HG03108 (cell line): ENCODE results near the gene TACO1.

Source experiments
- ATAC-seq: cut with Tn5 transposase; IDR thresholded peaks from one replicate; pipeline ENCODE4 v1.9.1; 2021; ENCODE audit warnings: moderate library complexity; ENCODE audit not compliant: unreplicated experiment

The TACO1 gene

DNA sequence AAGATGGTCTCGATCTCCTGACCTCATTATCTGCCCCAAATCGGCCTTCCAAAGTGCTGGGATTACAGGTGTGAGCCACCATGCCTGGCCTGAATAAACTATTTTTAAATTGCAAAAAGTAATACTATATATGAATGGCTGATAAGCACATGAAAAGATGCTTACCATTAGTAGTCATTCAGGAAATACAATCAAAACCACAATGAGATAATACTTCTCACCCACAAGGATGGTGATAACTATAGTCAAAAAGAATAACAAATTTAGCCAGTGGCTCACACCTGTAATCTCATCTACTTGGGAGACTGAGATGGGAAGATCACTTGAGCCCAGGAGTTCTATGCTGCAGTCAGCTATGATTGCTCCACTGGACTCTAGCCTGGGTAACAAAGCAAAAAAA lies 2.4 kb upstream of the TACO1 start:
- no peak for ATAC-seq

DNA sequence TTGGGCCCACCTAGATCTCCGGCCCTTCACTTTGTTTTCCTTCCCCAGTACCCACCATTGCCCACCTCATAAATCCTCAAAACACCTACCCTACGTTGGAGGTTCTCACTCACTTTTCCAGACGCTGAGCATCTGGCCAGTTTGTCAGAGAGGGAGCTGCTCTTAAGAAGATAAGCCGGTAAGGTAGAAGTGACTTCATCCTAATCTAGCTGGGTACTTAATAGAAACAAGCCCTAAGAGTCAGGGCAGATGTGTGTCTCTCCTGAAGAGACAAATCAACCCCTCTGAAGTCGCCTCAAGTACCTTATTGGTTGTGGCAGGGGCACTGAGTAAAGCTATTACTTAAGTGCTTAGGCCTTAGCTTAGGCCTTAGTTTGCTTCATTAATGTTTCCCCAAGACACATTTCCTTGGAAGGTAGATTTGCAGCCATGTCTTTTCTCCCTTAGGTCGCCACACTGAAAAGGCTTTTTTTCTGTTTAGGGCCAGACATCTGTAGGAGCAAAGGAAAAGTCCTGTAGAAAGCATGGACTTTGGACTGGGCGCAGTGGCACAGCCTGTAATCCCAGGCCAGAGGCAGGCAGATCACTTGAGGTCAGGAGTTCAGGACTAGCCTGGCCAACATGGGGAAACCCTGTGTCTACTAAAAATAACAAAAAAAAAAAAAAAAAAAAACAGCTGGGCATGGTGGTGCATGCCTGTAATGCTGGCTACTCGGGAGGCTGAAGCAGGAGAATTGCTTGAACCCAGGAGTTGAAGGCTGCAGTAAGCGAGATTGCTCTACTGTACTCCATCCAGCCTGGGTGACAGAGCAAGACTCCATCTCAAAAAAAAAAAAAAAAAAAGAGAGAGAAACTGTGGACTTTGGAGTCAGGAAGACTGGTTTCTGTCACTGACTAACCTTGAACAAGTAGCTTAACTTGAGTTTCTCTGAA lies 1.0 kb downstream of the TACO1 start:
- ATAC-seq: no peak

DNA sequence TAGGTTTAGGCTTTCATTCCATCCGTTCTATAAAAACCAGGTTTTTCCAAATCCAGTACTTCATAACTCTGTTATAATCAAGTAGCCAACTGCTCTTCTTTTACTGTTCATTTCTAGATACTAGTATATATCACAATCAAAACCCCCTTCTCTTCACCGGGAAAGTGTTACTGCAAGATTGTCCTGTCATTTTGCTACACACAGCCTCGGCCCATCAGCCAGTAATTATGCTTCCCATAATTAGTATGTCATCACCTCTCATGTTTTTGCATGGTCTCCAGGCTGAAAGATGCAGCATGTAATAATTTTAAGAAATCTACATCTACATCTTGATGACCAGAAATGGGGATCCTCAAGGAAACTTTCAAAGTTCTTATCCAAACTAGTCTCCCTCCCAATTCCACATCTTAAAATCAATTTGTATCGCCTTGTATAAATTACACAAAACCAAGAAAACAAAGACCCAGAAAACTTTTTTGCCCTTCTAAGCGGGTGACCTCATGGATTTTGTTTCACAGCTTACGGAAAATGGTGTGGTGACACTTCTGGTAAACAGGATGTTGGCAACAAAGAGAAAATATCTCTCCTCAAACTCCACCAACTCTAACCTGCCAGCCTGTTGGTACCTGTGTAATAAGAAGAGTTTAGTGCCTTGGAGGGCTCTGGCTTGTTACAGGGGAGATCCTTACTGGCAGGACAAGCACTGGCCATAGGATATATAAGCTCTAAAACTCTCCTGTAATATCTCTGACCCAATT lies 9.3 kb downstream of the TACO1 start:
- no peak for ATAC-seq

DNA sequence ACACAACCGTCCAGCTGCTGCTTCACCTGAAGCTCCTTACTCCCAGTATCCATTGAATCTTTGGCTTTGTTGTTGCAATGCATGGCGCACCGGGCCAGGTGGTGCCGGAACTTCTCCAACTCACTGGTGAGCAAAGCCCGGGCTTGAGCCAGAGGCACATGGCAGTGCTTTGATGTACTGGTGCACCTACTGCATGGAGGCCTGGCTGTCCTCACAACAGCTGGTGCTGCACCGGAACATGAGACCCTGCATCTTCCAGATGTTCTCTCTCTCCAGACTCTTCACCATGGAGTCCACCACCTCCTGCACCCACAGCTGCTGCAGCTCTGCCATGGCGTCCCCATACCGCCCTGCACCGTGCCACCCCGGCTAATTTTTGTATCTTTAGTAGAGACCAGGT lies 10.2 kb downstream of the TACO1 start:
- no peak for ATAC-seq

DNA sequence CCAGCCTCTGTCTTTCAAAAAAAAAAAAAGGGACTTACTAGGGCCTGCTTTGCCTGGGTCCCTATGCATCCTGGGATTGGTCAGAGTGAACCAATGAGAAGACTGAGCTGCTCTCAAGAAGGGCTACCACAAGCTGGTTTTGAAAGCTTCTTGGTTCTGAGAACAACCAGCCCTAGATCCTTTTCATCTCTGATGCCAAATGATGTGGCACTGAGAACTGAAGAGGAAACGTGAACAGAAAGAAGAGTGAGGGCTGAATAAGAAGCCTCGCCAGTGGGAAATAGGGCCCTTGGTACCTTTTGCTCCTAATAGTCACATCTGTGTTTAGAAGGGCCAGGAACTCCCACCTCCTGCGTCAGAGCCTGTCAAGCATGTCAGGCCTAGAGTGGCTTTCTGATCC lies 10.7 kb downstream of the TACO1 start:
- no peak for ATAC-seq

DNA sequence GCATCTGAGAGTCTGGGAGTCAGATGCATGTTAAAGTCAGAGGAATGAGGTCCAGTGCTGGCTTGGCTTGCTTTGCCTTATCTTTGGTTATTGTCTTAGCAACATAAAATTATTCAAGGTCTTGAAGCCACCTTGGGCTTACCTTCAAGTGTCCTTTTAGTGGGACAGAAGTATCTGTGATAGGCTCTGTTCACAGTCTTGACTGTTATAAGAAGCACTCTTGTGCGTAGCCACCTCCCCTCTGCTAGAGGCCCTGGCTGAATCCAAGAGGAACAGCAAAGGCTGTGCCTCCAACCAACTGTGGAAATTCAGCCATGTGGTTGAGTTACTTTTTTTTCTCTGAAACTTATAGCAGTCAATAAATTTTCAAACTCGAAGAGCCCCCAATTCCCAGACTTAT lies 13.0 kb downstream of the TACO1 start:
- no peak for ATAC-seq

DNA sequence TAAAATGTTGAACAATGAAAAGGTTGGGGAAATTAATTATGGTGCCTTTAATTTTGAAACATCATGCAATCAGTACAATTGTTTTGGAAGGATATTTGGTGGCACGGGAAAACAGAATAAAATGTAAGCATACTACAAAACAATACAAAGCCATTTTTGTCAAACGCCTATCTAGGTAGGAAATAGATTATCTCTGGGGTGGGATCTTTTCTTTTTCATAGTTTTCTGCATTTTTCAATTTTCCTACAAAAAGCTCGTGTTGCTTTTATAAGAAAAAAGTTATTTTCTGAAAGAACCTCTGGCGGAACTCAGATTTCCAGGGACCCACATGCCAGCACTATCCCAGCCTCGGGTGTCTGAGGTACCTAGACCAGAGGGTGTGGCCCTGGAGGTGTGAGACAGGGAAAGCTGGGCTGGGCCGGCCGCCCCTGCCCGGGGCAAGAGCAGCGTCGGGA lies 20.6 kb downstream of the TACO1 start:
- no peak for ATAC-seq

DNA sequence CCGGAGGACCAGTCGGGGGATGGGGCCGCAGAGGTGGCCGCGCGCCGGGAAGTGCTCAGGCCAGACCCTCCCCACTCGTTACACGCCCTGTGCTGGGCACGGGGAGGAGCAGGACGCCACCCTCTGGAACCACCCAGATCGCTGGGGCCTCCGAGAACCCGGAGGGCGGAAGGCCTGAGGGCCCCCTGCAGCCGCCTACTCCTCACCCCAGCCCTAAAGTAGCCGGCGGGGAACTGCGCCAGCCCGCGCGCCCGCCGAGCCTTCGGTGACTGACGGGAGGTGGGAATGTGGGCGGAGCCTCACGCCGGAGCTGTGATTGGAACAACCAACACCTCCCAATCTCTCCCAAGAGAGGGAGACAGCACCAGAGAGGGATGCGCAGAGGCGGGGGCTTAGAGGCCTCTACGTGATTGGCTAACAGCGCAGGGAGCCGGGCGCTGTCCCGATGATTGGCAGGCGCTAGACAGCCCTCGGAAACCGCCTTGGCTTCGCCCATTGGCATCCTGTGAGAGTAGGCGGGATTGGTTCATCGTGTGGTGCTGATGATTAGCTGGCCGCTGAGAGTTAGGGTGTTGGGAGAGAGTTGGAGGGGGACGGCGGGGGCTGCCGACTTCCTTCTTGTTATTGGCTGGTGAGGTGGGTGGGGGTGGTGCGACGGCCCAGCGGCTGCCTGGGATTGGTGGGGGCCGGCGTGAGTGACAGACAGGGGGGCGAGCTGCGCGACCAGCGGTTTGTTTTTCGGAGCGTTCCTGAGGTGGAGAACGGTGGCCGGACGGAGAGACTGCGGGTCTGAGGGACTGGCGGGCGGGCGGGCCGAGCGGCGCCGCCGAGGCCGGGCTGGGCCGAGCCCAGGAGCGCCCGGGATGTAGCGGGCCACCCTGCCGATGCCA lies 21.2 kb downstream of the TACO1 start, which contains the start of gene MAP3K3:
MAP3K3 (plus strand) TSS at position 734 of the 890 bp plus-strand sequence. CDS start 343 bp downstream, outside the sequence.
- ATAC-seq: peak; percentile 89

DNA sequence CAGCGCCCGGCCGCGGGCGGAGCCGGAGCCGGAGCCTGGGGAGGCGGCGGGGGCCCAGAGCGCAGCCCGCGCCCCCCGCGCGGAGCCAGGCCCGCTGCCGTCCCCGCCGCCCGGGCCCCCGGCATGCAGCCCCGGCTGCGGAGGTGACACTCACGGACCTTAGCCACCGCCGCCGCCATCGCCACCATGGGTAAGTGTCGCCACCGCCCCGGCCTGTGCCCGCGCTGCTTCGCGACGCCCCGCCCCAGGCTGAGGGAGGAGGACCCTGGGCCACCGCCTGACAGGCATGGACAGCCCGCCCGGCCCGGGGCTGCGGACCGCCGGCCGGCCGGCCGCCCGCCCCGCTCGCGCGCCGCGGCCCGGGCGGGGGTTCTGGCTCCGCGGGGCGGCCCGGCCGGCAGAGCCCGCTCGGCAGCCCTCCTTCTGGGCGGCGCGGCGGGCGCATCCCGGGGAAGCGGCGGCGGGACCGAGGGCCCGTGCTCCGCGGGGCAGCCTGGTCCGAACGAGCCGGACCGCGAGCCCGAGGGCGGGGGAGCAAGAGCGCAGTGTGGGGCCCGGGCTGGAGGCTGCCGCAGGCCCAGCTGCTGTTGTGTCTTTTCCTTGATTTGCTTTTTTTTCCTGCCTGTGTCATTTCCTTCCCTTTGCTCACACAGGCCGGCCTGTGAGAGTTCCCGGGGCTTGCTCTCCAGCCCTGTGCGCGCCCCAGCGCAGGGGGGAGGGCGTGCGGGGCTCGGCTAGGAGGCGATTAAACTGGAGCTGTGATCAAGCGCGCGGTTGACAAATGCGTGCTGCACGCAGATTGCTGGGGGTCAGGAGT lies 22.1 kb downstream of the TACO1 start:
- ATAC-seq: peak; percentile 21

DNA sequence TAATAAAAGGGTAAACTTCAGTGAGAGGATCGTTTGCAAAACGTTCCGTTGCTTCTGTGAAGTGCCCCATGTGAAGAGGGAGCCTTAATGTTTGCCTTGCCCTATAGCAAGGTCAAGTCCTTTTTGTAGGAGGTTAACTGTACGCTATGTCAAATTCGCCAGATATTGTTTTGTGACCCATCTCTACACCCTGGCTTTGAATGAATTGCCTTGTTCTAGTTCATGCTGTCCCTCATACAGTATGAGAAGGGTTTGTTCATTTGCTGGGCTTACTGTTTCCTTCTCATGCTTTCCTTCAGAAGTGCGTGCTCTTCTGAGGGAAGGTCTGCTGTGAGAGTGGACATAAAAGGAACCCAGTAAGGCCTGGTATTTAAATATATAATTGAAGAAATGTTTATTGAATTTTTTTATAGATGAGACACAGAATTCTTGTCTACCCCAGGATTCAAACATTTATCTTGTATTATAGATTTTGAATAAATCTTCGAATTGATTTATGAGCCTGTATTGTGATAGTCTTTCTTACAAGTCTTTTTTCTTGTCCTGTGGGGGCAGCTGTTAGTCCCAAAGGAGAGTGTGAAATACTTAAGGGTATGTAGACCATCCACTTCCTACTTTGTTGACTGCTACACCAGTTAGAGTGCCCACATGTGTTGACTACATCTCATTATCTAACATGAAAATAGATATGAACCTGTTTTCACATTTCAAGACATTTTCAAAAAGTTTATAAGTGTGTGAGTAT lies 23.3 kb downstream of the TACO1 start:
- ATAC-seq: no peak

DNA sequence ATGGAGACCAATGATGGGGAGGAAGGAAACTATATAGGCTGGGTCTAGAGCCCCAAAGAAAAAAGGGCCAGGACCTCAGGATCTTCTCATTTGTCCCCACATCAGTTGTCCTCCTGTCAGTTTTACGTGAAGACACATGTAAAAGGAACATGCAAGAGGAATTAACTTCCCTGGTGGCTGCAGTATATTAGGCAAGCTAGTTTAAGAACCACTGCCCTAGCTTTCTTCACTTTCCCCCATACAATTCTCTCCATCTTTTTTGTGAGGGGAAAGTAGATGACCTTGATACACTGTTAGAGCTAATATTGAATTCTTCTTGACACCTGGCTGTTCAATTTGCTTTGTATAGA lies 23.8 kb downstream of the TACO1 start:
- no peak for ATAC-seq

DNA sequence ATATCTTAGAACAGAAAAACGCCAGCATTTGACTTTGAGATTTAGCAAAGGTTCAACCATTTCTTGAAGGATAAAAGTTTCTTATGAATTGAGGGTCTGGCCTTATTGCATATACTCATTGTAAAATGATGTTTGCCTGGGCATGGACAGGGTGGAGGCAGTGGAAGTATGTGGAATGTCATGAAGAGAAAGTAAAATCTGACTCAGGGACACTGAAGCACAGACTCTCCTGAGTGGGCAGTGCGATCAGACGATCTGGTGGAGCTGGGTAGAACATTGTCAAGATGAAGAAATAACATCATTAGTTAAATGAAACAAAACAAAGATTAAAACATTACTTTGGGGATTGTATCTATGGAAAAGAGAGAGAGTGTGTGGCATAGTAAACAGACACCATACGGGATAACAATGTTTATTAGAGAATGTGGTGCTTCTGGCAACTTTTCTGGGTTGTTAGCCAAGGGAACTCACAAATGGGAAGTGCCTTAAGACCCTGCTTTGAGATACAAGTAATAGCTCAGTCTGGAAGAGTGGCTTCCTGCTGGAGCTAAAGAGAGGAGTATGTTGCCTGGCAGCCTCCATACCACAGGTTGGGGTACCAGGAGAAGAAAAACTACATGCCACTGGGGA lies 26.0 kb downstream of the TACO1 start:
- ATAC-seq: no peak

DNA sequence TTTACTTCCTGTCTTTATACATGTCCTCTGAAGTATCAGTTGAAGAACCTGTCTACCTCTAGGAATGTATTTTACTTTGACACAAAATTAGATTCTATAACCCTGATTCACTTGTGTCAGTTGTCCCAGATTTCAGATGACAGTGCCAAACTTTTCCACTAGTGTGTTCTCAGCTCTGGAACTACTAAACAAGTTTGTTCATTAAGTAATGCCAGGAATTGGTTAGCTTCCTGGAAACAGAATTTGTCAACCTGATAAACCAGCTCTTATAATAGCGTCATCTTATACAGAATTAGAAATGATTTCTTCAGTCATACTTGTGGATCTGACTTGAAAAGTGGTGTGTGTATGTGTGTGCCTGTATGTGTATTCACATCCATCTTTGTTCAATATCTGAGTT lies 28.9 kb downstream of the TACO1 start:
- ATAC-seq: no peak

DNA sequence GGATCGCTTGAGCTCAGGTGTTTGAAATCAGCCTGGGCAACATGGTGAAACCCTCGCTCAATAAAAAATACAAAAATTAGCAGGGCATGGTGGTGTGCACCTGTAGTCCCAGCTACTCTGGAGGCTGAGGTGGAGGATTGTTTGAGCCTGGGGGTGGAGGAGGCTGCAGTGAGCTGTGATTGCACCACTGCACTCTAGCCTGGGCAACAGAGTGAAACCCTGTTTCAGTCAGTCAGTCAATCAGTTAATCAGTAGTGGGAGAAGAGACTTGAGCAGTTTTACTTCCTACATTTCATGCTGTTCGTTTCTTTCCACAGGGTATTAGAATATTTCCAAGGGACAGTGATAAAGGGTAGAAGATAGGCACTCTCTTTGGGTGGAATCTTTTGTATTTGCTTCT lies 30.4 kb downstream of the TACO1 start:
- ATAC-seq: no peak

DNA sequence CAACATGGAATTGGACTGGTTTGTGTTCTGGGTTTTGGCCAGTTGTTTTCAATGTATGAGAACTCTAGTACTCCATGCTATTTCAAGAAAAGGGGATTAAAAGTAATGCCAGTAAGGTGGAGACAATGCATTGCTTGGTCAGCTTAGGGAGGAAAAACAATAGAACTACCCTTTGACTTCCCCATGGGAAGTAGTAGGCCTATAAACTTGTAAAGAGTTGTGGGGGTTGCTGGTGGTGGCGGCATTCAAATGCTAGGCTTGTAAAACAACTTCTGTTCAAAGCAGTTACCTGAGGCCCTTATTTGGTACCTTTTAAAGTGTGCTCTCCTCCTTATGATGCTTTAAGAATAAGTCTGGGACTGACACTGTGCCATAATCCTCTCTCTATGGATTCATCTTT lies 30.9 kb downstream of the TACO1 start:
- no peak for ATAC-seq

DNA sequence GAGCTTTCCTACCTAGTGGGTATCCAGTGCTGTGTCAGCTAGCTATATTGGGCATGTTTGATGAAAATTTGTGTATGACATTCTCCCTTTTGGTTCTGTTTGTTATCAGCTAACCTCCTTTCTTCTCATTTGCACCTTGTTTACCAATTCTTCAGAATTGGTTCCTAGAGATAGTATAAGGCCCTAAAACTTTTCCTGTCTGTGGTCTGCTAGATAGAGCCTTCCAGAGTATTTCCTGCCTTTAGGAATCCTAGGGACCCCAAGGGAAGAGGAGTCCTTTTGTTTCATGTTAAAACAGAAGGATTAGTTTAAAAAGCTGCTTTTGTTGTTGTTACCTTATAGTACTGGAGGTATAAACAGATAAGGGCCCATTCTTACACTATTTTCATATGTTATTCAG lies 33.0 kb downstream of the TACO1 start:
- ATAC-seq: no peak

DNA sequence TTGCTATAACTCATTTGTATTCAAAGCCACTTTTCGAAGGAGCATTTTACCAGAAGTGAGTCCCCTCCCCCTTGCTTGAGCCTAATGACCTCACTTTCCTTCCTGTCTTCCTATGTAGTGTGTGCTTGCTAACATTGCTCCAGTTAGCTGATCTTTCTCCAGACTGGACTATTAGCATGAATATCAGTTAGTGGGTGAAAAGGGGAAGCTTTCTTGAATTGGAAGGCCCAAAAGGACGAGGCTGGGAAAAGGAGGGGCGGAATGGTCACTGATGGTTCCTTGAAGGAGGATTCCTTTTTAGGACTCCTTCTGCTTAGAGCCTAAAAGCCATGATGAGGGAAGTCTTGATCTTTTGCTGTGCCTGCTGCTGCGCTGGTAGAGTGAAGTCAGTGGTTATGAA lies 33.5 kb downstream of the TACO1 start:
- ATAC-seq: no peak

DNA sequence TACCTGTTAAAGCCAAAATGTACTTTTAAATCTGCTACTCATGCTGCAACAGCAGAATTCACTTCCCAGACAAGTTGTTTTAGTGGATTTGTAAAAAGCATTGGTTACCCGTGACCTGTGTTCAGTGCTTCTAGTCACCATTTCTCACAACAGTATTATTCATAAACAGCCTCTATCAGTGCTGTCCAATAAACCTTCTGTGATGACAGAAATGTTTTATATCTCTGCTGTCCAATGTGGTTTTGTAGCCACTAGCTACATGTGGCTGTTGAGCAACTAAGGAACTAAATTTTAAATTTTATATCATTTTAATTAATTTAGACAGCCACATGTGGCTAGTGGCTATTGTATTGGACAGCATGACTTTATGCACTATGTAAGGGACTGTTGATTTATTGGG lies 34.1 kb downstream of the TACO1 start:
- ATAC-seq: no peak

DNA sequence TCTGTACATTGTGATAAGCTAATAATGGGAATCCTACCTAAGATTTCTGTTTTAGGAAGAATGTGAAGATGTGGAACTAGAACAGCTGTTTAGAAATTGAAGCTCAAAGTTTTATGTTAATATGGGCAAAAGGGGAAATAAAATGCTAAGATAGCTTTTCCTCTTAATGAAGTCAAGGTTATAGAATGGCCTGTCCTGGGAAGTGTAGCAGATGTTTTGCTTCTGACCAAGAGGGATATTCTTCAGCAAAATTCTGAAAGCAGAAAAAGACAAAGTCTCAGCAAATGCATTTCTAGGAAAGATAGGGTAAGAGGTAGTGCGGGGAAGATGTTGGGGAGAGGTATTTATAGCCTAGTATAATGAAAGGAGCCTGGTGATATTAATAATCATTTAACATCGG lies 34.6 kb downstream of the TACO1 start:
- no peak for ATAC-seq
